IMR-90 (cell line): ENCODE measurements around the gene PAXIP1.

ENCODE experiments used
- BHLHE40 ChIP-seq: fragments of 150-350 bp; IDR thresholded peaks from 2 replicates; pipeline ENCODE4 v1.6.1; 2016; ENCODE audit warnings: mild to moderate bottlenecking, low read depth, low read length
- CEBPB ChIP-seq: IDR thresholded peaks from 2 replicates; pipeline ENCODE4 v1.6.1; 2012; ENCODE audit warnings: low read depth, low read length, improper control_type of control experiment
- FOS ChIP-seq: fragments of 150-350 bp; IDR thresholded peaks from 2 replicates; pipeline ENCODE4 v1.6.1; 2016; ENCODE audit warnings: low read depth, low read length
- NFE2L2 ChIP-seq: fragments of 150-350 bp; IDR thresholded peaks from 2 replicates; pipeline ENCODE4 v1.6.1; 2016; ENCODE audit warnings: low read depth, mild to moderate bottlenecking, low read length
- POLR2A ChIP-seq: IDR thresholded peaks from 2 replicates; pipeline ENCODE4 v1.6.1; 2012; ENCODE audit warnings: mild to moderate bottlenecking, low read depth, low read length
- RCOR1 ChIP-seq: IDR thresholded peaks from 2 replicates; pipeline ENCODE4 v1.6.1; 2012; ENCODE audit warnings: mild to moderate bottlenecking, low read length, improper control_type of control experiment; ENCODE audit not compliant: insufficient replicate concordance
- RFX5 ChIP-seq: IDR thresholded peaks from 2 replicates; pipeline ENCODE4 v1.8.0; 2012; ENCODE audit warnings: low read depth, mild to moderate bottlenecking, low read length, moderate library complexity
- SMC3 ChIP-seq: fragments of 150-350 bp; IDR thresholded peaks from 2 replicates; pipeline ENCODE4 v1.6.1; 2016; ENCODE audit warnings: low read depth, mild to moderate bottlenecking, antibody characterized with exemption, low read length, moderate library complexity
- TF ChIP-seq, protein P1 (sequence below): conservative IDR thresholded peaks from 2 replicates; pipeline ENCODE4 v1.5.1; 2012; ENCODE audit warnings: mild to moderate bottlenecking, low read depth, low read length, improper control_type of control experiment
- TF ChIP-seq, protein P2 (sequence below): fragments of 150-350 bp; IDR thresholded peaks from 2 replicates; pipeline ENCODE4 v1.6.1; 2016; ENCODE audit warnings: low read depth, mild to moderate bottlenecking, low read length, moderate library complexity, borderline replicate concordance
- TF ChIP-seq, protein P3 (sequence below): fragments of 150-350 bp; IDR thresholded peaks from 2 replicates; pipeline ENCODE4 v1.6.1; 2017; ENCODE audit warnings: mild to moderate bottlenecking, antibody characterized with exemption, low read length, low read depth

DNA sequence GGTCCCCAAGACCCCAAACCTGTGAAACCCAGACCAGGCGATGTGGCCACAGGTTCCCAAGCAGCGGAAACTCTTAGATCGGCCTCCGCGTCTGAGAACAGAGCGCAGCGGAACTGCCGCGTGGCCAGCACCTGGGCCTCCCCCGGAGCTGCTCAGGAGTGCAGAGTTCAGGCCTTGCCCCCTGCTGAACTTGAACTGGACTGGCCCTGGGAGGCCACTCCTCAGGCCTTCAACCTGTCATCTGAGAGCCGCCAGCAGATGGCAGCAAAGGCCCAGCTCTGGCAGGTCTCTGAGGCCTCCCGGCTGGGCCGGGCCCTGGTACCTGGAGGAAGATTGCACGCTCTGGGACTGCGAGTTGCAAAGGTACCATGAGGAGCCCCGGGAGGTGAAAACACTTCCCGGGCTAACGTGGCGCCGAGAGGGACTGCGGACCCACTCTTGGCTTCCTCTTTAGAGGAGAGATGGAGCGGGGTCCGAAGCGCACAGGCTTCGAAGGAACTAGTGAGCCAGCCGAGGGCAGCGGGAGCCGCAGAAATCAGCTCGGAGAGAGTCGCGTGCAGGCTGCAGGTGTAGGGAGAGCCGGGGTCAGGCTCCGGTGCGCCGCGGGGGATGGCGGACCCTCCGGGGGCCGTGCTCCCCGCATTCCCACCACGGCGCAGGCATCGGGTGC, 89.2 kb downstream of the PAXIP1 start:
- TF ChIP-seq SMC3 (peak; percentile 46), BHLHE40 (no peak), CEBPB (no peak), RFX5 (no peak), POLR2A (no peak), NFE2L2 (no peak), FOS (no peak), RCOR1 (no peak)
- TF ChIP-seq, protein P1, sequence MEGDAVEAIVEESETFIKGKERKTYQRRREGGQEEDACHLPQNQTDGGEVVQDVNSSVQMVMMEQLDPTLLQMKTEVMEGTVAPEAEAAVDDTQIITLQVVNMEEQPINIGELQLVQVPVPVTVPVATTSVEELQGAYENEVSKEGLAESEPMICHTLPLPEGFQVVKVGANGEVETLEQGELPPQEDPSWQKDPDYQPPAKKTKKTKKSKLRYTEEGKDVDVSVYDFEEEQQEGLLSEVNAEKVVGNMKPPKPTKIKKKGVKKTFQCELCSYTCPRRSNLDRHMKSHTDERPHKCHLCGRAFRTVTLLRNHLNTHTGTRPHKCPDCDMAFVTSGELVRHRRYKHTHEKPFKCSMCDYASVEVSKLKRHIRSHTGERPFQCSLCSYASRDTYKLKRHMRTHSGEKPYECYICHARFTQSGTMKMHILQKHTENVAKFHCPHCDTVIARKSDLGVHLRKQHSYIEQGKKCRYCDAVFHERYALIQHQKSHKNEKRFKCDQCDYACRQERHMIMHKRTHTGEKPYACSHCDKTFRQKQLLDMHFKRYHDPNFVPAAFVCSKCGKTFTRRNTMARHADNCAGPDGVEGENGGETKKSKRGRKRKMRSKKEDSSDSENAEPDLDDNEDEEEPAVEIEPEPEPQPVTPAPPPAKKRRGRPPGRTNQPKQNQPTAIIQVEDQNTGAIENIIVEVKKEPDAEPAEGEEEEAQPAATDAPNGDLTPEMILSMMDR = peak; percentile 78
- TF ChIP-seq, protein P2, sequence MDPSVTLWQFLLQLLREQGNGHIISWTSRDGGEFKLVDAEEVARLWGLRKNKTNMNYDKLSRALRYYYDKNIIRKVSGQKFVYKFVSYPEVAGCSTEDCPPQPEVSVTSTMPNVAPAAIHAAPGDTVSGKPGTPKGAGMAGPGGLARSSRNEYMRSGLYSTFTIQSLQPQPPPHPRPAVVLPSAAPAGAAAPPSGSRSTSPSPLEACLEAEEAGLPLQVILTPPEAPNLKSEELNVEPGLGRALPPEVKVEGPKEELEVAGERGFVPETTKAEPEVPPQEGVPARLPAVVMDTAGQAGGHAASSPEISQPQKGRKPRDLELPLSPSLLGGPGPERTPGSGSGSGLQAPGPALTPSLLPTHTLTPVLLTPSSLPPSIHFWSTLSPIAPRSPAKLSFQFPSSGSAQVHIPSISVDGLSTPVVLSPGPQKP = no peak
- TF ChIP-seq, protein P3, sequence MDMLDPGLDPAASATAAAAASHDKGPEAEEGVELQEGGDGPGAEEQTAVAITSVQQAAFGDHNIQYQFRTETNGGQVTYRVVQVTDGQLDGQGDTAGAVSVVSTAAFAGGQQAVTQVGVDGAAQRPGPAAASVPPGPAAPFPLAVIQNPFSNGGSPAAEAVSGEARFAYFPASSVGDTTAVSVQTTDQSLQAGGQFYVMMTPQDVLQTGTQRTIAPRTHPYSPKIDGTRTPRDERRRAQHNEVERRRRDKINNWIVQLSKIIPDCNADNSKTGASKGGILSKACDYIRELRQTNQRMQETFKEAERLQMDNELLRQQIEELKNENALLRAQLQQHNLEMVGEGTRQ = no peak
